Activated CD8-positive, alpha-beta T cell treated with anti-CD3 and anti-CD28 coated beads for 36 hours (primary cell): ENCODE measurements around the gene PLCL1. TPM values are rescaled to one million over a fixed set of nuclear protein-coding genes. Genes with fewer than 3 reads are reported as not detected.

Source experiments
- ATAC-seq: fragments of 200-7000 bp; cut with Tn5 transposase; one replicate; pipeline ENCODE4 v1.10.0; 2021; ENCODE audit warnings: mild to moderate bottlenecking, moderate library complexity
- CTCF ChIA-PET: fragments of 350-600 bp; sonication (Branson Sonifier 250); formaldehyde crosslinking; loops from one replicate; lab custom pipeline; 2021; ENCODE audit warnings: antibody characterized with exemption; lab: Charles Lee
- POLR2A ChIA-PET: fragments of 350-600 bp; sonication (Branson Sonifier 250); formaldehyde crosslinking; loops from one replicate; lab custom pipeline; 2021; ENCODE audit warnings: antibody characterized with exemption; lab: Charles Lee
- DNase-seq: peaks from one replicate; pipeline ENCODE4 v3.0.0-alpha.2; 2020
- H3K27ac Mint-ChIP-seq: one replicate; pipeline ENCODE4 v1.8.0; 2021; ENCODE audit warnings: mild to moderate bottlenecking, mixed read lengths
- H3K27me3 Mint-ChIP-seq: one replicate; pipeline ENCODE4 v1.8.0; 2021; ENCODE audit warnings: mixed read lengths
- H3K36me3 Mint-ChIP-seq: one replicate; pipeline ENCODE4 v1.8.0; 2021; ENCODE audit warnings: low read depth, mixed read lengths
- H3K4me1 Mint-ChIP-seq: one replicate; pipeline ENCODE4 v1.8.0; 2021; ENCODE audit warnings: low read depth, mixed read lengths
- H3K4me3 Mint-ChIP-seq: one replicate; pipeline ENCODE4 v1.8.0; 2021; ENCODE audit warnings: mild to moderate bottlenecking, moderate library complexity, mixed read lengths
- H3K9me3 Mint-ChIP-seq: one replicate; pipeline ENCODE4 v1.8.0; 2021; ENCODE audit warnings: mixed read lengths
- intact Hi-C: fragments of 100-400 bp; cut with micrococcal nuclease; formaldehyde crosslinking; loops from one replicate; pipeline ENCODE4 v1.10.0; 2022
- total RNA-seq, 2 experiments: library from RNA; stranded (reverse); gene quantifications; one replicate each; pipeline ENCODE4 v1.2.3, GENCODE V29; 2021
- TF ChIP-seq, protein P1 (sequence below): fragments of 200-600 bp; IDR thresholded peaks from one replicate; pipeline ENCODE4 v1.8.0; 2022; ENCODE audit warnings: antibody characterized with exemption, mild to moderate bottlenecking

PLCL1 gene
- total RNA-seq, 2 experiments from 2014 or later = 0.68 to 0.69 TPM

DNA sequence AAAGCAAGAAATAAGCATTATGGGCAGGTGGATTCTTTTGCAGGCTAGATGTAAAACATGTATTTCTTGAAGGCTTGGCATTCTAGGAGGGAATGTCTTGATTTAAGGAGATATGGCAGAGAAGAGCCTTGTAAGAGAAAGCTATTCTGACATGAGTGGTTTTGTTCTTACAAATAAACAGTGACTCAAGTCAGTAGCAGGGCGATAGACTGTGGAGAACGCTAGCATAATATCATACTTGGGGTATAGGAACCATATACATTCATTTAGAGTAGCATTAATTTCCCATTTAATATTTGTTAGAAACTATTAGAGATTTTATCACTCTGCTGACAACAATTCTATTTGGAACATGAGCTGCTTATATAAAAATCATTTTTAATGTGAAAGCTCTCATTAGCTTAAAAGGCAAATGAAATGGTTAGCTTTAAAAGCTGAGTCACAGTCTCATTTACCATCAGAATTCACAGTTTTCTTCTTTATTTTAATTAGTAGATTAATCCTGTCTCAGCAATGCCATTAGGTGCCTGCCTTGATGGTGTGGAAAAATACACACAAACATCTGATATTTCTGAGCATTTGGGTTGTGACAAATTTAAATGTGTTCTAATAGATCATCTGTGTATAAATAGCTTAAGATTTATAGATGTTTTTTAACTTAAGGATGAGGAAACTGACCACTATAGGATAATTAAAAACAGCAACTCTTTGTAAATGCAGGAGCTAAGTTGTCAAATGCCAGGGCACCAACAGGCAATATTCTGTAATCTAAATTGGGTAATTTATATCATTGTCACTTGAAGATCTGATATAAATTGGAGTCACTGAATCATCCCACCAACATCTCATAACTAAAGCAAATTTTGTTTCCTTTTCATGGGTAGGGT, 276.7 kb downstream of the PLCL1 start:
- POLR2A ChIA-PET = no interaction called here
- DNase-seq (no peak), ATAC-seq (no peak)
- H3K4me3 Mint-ChIP-seq = no peak overlapping the region
- CTCF ChIA-PET = interaction anchor here (0.8 to 1.2 kb wide), 2 partner anchors 14 to 230 kb away, joined by 3 to 4 read pairs; no protein-coding TSS in a partner anchor
- TF ChIP-seq, protein P1, sequence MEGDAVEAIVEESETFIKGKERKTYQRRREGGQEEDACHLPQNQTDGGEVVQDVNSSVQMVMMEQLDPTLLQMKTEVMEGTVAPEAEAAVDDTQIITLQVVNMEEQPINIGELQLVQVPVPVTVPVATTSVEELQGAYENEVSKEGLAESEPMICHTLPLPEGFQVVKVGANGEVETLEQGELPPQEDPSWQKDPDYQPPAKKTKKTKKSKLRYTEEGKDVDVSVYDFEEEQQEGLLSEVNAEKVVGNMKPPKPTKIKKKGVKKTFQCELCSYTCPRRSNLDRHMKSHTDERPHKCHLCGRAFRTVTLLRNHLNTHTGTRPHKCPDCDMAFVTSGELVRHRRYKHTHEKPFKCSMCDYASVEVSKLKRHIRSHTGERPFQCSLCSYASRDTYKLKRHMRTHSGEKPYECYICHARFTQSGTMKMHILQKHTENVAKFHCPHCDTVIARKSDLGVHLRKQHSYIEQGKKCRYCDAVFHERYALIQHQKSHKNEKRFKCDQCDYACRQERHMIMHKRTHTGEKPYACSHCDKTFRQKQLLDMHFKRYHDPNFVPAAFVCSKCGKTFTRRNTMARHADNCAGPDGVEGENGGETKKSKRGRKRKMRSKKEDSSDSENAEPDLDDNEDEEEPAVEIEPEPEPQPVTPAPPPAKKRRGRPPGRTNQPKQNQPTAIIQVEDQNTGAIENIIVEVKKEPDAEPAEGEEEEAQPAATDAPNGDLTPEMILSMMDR = no peak
- peaks cover 9% of the 10 kb centered on the region for H3K36me3 Mint-ChIP-seq
- no peaks in the 10 kb centered on the region for H3K9me3 Mint-ChIP-seq
- H3K4me1 Mint-ChIP-seq = no peaks in the 10 kb centered on the region
- no peaks in the 10 kb centered on the region for H3K27me3 Mint-ChIP-seq
- no peak overlapping the region for H3K27ac Mint-ChIP-seq
- intact Hi-C loops = no loop called here

DNA sequence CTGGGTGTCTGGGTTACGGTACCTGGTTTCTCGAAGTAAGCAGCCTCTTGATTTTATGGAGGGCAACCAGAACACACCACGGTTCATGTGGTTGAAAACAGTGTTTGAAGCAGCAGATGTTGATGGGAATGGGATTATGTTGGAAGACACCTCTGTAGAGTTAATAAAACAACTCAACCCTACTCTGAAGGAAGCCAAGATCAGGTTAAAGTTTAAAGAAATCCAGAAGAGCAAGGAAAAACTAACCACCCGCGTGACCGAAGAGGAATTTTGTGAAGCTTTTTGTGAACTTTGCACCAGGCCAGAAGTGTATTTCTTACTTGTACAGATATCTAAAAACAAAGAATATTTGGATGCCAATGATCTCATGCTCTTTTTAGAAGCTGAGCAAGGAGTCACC, 279.8 kb downstream of the PLCL1 start:
- intact Hi-C loops = no loop called here
- no peak for ATAC-seq
- no peaks in the 10 kb centered on the region for H3K27me3 Mint-ChIP-seq
- ChIA-PET CTCF (no interaction called here), POLR2A (no interaction called here)
- no peak overlapping the region for H3K4me3 Mint-ChIP-seq
- DNase-seq = no peak
- TF ChIP-seq, protein P1 = no peak
- H3K27ac Mint-ChIP-seq = no peak overlapping the region
- no peaks in the 10 kb centered on the region for H3K4me1 Mint-ChIP-seq
- H3K9me3 Mint-ChIP-seq = no peaks in the 10 kb centered on the region
- peaks cover 9% of the 10 kb centered on the region for H3K36me3 Mint-ChIP-seq

DNA sequence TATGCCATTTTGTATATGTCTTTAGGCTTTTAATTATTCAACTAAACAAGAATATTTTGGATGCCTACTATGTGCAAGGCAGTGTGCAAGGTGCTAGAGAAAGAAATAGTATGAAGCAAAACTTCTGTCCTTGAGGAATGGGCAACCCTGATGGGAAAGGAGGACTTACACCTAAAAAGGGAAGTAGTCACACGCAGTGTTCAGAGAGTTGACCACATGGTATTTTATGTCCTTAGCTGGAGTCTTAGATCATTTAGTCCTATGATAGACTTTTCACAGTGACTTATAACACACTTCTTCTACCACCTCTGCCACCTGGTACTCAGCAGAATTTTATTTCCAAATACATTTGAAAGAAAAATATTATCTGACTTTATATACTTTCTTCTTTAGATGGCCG, 291.6 kb downstream of the PLCL1 start:
- no peaks in the 10 kb centered on the region for H3K36me3 Mint-ChIP-seq
- no peaks in the 10 kb centered on the region for H3K27me3 Mint-ChIP-seq
- H3K27ac Mint-ChIP-seq = no peak overlapping the region
- ChIA-PET POLR2A (no interaction called here), CTCF (interaction anchor here (0.7 to 2.3 kb wide), 2 partner anchors 12 to 32 kb away, joined by 3 to 10 read pairs; no protein-coding TSS in a partner anchor)
- intact Hi-C loops = no loop called here
- no peaks in the 10 kb centered on the region for H3K9me3 Mint-ChIP-seq
- DNase-seq = no peak
- no peak for ATAC-seq
- no peak overlapping the region for H3K4me3 Mint-ChIP-seq
- H3K4me1 Mint-ChIP-seq = peaks cover 4% of the 10 kb centered on the region
- TF ChIP-seq, protein P1 = no peak

DNA sequence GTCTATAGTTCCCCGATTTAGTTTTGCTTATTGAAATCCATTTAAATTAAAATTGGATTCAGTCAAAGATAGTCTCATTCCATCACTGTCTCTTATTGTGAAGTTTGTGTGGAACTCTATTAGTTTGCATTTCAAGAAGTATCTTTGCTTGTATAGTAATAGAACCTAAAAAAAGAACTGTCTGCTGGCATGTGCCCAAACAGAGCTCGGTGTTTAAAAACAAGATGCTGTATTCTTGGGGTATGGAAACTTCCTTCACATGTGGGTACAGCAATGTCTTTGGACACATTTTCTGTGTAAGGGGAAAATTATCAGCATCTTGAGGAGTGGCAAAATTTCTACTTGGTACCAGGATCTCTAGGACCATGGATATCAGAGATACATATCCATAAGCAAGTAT, 292.6 kb downstream of the PLCL1 start:
- CTCF ChIA-PET = interaction anchor here (0.7 to 2.3 kb wide), 3 partner anchors 11 to 31 kb away, joined by 3 to 10 read pairs (median 4); no protein-coding TSS in a partner anchor
- Mint-ChIP-seq H3K36me3 (peaks cover 2% of the 10 kb centered on the region), H3K9me3 (no peaks in the 10 kb centered on the region), H3K27ac (no peak overlapping the region), H3K4me3 (no peak overlapping the region), H3K27me3 (no peaks in the 10 kb centered on the region), H3K4me1 (peaks cover 4% of the 10 kb centered on the region)
- no peak for ATAC-seq
- intact Hi-C loops = no loop called here
- POLR2A ChIA-PET = interaction anchor here (0.6 to 1.1 kb wide), 2 partner anchors 12 to 521 kb away, joined by 3 read pairs; no protein-coding TSS in a partner anchor
- DNase-seq = no peak
- TF ChIP-seq, protein P1 = no peak

DNA sequence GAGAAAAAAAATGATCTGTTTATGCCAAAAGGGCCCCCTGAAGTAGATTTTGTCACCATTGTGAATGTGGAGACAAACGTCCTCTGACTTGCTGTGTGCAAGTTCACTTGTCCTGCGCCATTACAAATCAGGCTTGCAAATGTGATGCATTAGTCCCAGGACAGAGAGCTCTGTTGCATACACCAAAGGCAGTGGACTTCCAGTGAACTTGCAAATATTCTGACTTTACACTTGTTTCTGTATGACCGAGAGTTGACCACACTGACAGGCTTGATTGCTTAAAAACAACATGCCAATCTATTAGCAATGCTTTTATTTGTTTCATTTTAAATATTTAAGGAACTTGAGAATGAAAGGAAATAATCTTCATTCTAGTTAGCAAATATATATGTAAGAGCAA, 293.2 kb downstream of the PLCL1 start:
- H3K4me1 Mint-ChIP-seq = peaks cover 4% of the 10 kb centered on the region
- no peak overlapping the region for H3K27ac Mint-ChIP-seq
- H3K36me3 Mint-ChIP-seq = peaks cover 2% of the 10 kb centered on the region
- TF ChIP-seq, protein P1 = no peak
- POLR2A ChIA-PET = interaction anchor here (0.6 to 1.1 kb wide), 2 partner anchors 12 to 520 kb away, joined by 3 read pairs; no protein-coding TSS in a partner anchor
- no peak overlapping the region for H3K4me3 Mint-ChIP-seq
- intact Hi-C loops = no loop called here
- no peaks in the 10 kb centered on the region for H3K27me3 Mint-ChIP-seq
- CTCF ChIA-PET = interaction anchor here (1.4 to 2.3 kb wide), 2 partner anchors 10 to 30 kb away, joined by 4 to 10 read pairs; no protein-coding TSS in a partner anchor
- no peaks in the 10 kb centered on the region for H3K9me3 Mint-ChIP-seq
- ATAC-seq (no peak), DNase-seq (no peak)
